LoVo (cell line): ENCODE data around the gene SIK3.
"Not testable (repeated sequence)": the region's sequence is repeated elsewhere in the genome, so short reads cannot be mapped to it uniquely, and the experiment has no call there.

Experiments used
- DNase-seq: peaks from one replicate; pipeline ENCODE4 v3.0.0-alpha.2; 2016; ENCODE audit warnings: low spot score

SIK3 gene

GRCh38 chr11:117076941-117077691 is 21.1 kb downstream of the SIK3 start:
- DNase-seq = no peak

- DNase-seq = no peak
These were observed 23.0 kb downstream of the SIK3 start for GRCh38 chr11:117075186-117075585.

GRCh38 chr11:117074119-117074518 is 24.1 kb downstream of the SIK3 start:
- DNase-seq = no peak

- no peak for DNase-seq
These were observed 24.7 kb downstream of the SIK3 start for GRCh38 chr11:117073539-117073938.

- DNase-seq = peak; percentile 89
These were observed 25.4 kb downstream of the SIK3 start for GRCh38 chr11:117072517-117073461.

- DNase-seq = peak; percentile 42
These were observed 26.9 kb downstream of the SIK3 start for GRCh38 chr11:117071344-117071787.

GRCh38 chr11:117070016-117070415 is 28.2 kb downstream of the SIK3 start:
- DNase-seq = no peak

GRCh38 chr11:117068303-117068860 is 29.8 kb downstream of the SIK3 start:
- DNase-seq = no peak

GRCh38 chr11:117066959-117067358 is 31.3 kb downstream of the SIK3 start:
- no peak for DNase-seq

- DNase-seq = no peak
These were observed 34.0 kb downstream of the SIK3 start for GRCh38 chr11:117064275-117064674.

- DNase-seq = no peak
These were observed 35.7 kb downstream of the SIK3 start for GRCh38 chr11:117062498-117062897.

- DNase-seq = no peak
These were observed 37.0 kb downstream of the SIK3 start for GRCh38 chr11:117061256-117061655.

GRCh38 chr11:117059611-117060148 is 38.5 kb downstream of the SIK3 start:
- no peak for DNase-seq

- DNase-seq = no peak
These were observed 39.4 kb downstream of the SIK3 start for GRCh38 chr11:117058761-117059261.

GRCh38 chr11:117057727-117058126 is 40.5 kb downstream of the SIK3 start:
- no peak for DNase-seq

GRCh38 chr11:117057317-117057716 is 40.9 kb downstream of the SIK3 start:
- DNase-seq = no peak

GRCh38 chr11:117055469-117055868 is 42.8 kb downstream of the SIK3 start:
- DNase-seq = no peak

GRCh38 chr11:117054382-117054781 is 43.8 kb downstream of the SIK3 start:
- no peak for DNase-seq

- no peak for DNase-seq
These were observed 45.8 kb downstream of the SIK3 start for GRCh38 chr11:117052196-117053149.

GRCh38 chr11:117050121-117050520 is 48.1 kb downstream of the SIK3 start:
- not testable (repeated sequence) for DNase-seq

GRCh38 chr11:117046627-117047026 is 51.6 kb downstream of the SIK3 start:
- not testable (repeated sequence) for DNase-seq
